Measurements from ENCODE around the gene PPP5C.
"Not testable (repeated sequence)": the region's sequence is repeated elsewhere in the genome, so short reads cannot be mapped to it uniquely, and the experiment has no call there.

PPP5C gene

DNA sequence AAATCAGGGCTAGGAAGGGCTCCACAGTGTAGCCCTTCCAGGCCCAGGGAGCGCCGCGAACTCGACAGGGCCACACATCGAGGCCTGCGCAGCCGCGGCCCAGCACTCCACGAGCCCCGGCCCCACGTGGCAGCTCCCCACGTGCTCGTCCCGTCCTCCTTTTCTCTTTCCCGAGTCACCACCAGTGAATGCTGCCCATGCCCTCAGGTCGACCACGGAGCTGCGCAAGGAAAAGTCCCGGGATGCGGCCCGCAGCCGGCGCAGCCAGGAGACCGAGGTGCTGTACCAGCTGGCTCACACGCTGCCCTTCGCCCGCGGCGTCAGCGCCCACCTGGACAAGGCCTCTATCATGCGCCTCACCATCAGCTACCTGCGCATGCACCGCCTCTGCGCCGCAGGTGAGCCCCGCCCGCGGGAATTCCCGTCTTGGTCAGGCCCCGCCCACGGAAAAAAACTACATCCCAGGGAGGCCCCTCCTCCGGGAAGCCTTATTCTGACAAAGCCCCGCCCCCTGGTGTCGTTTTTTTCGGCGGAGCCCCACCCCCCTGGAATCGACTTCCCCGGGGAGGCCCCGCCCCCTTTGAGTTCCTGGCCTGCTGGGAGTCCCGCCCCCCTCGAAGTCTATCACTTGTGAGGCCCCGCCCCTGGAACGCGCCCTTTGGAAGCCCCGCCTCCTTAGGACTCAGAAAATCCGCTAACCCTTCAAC, 43.0 kb upstream of the PPP5C start:
- DNase-seq (ENCODE audit: extremely low read depth, low read depth): no peak
- TF ChIP-seq, protein P1, sequence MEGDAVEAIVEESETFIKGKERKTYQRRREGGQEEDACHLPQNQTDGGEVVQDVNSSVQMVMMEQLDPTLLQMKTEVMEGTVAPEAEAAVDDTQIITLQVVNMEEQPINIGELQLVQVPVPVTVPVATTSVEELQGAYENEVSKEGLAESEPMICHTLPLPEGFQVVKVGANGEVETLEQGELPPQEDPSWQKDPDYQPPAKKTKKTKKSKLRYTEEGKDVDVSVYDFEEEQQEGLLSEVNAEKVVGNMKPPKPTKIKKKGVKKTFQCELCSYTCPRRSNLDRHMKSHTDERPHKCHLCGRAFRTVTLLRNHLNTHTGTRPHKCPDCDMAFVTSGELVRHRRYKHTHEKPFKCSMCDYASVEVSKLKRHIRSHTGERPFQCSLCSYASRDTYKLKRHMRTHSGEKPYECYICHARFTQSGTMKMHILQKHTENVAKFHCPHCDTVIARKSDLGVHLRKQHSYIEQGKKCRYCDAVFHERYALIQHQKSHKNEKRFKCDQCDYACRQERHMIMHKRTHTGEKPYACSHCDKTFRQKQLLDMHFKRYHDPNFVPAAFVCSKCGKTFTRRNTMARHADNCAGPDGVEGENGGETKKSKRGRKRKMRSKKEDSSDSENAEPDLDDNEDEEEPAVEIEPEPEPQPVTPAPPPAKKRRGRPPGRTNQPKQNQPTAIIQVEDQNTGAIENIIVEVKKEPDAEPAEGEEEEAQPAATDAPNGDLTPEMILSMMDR (IDR thresholded peaks at IDR 0.05; ENCODE audit: low read depth, low read length, missing control alignments): no peak
- no peak overlapping the region for H3K4me3 ChIP-seq (replicated peaks; ENCODE audit: low read depth, low read length)

DNA sequence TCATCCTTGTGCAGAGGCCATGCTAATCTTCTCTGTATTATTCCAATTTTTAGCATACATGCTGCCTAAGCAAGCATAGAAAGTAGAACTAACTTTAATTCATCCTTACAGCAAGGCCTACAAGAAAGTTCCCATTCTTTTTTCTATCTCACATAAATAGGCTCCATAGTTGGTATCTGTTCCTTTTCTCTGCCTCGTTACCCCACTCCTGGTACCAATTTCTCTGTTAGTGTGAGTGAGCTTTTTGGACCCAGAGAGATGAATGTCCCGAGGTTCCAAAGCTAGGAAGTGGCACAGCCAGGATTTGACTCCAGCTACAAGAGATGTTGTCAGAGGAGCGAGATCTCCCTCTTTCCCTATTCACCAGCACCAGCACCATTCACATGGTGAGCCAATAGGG, 40.4 kb upstream of the PPP5C start:
- H3K4me3 ChIP-seq (replicated peaks; ENCODE audit: low read depth, low read length): no peak overlapping the region
- DNase-seq (ENCODE audit: extremely low read depth, low read depth): no peak
- TF ChIP-seq, protein P1 (IDR thresholded peaks at IDR 0.05; ENCODE audit: low read depth, low read length, missing control alignments): no peak

DNA sequence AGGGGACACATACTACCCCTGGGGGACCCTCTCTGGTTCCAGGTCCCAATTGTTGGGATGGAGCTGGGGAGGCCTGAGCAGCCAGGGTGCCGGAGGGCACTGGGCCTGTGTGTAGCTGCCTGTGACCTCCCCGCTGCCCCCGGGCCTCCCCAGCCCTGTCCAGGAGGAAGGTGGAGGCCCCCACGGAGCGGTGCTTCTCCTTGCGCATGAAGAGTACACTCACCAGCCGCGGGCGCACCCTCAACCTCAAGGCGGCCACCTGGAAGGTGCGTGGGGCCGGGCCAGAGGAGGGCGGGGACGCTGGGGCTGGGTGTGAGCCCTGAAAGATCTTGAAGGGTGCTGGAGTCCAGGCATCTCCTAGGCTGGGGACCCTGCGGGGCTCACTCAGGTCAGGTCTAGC, 38.4 kb upstream of the PPP5C start:
- TF ChIP-seq, protein P1 (IDR thresholded peaks at IDR 0.05; ENCODE audit: low read depth, low read length, missing control alignments): no peak
- no peak for DNase-seq (ENCODE audit: extremely low read depth, low read depth)
- H3K4me3 ChIP-seq (replicated peaks; ENCODE audit: low read depth, low read length): no peak overlapping the region

DNA sequence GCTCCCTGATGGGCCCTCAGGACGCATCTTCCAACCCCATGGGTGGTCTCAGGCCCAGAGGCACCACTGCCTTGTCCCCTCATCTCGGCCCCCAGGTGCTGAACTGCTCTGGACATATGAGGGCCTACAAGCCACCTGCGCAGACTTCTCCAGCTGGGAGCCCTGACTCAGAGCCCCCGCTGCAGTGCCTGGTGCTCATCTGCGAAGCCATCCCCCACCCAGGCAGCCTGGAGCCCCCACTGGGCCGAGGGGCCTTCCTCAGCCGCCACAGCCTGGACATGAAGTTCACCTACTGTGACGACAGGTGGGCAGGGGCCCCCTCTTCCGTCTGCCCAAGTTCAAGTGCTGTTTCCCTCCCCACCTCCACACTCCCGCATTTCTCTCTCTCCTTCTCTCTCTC, 37.8 kb upstream of the PPP5C start:
- no peak for DNase-seq (ENCODE audit: extremely low read depth, low read depth)
- no peak overlapping the region for H3K4me3 ChIP-seq (replicated peaks; ENCODE audit: low read depth, low read length)
- TF ChIP-seq, protein P1 (IDR thresholded peaks at IDR 0.05; ENCODE audit: low read depth, low read length, missing control alignments): no peak

DNA sequence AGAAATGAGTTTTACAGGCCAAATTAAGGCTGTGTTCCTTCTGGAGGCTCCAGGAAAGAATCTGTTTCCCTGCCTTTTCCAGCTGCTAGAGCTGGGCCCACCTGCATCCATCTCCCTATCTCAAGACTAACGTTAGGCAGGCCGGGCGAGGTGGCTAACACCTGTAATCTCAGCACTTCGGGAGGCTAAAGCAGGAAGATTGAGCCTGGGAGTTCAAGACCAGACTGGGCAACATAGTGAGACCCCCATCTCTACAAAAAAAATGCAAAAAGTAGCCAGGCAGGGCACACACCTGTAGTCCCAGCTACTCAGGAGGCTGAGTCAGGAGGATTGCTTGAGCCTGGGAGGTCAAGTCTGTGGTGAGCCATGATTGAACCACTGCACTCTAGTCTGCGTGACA, 35.4 kb upstream of the PPP5C start:
- no peak for DNase-seq (ENCODE audit: extremely low read depth, low read depth)
- TF ChIP-seq, protein P1 (IDR thresholded peaks at IDR 0.05; ENCODE audit: low read depth, low read length, missing control alignments): no peak
- H3K4me3 ChIP-seq (replicated peaks; ENCODE audit: low read depth, low read length): no peak overlapping the region

DNA sequence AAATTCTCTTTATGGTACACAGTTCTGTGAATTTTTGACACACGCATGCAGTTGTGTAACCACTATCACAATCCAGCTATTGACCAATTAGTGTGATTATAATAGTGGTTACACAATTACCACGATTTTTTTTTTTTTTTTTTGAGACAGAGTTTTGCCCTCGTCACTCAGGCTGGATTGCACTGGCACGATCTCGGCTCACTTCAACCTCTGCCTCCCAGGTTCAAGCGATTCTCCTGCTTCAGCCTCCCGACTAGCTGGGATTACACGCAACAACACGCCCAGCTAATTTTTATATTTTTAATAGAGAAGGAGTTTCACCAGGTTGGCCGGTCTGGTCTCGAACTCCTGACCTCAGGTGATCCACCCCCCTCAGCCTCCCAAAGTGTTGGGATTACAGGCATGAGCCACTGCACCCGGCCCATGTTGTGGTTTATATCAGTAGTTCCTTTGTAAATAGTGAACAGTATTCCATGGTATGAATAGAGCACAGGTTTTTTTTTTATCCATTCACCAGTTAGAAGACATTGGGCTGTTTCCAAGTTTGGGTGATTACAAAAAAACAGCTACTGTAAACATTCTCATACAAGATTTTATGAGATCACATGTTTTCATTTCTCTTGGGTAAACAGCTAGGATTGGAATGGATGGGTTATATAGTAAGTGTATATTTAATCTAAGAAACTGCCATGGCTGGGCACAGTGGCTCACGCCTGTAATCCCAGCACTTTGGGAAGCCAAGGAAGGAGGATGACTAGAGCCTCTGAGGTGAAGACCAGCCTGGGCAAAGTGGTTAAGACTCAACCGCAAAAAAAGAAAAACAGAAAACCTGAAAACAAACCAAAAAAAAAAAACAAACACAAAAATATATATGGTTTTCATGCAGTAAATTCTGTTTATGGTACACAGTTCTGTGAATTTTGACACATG, 33.1 kb upstream of the PPP5C start:
- DNase-seq (ENCODE audit: extremely low read depth, low read depth); H3K4me3 ChIP-seq (replicated peaks; ENCODE audit: low read depth, low read length): not testable (repeated sequence)

DNA sequence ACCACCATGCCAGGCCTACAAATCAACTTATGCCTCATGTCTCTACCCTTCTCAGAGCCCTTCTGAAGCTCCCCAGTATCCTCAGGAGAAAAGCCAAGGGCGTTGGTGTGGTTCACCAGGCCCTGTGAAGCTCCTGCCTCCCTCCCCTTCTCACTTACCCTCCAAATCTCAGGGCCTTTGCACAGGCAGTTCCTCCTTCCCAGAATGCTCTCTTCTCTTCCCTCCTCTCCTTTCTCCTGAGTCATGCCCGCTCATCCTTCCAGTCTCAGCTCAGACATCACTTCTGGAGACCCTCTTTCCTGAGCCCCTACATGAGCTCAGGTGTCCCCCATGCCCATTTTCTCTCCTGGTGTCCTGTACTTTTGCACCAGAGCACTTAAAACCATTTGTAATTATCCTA, 29.5 kb upstream of the PPP5C start:
- TF ChIP-seq, protein P1 (IDR thresholded peaks at IDR 0.05; ENCODE audit: low read depth, low read length, missing control alignments): no peak
- no peak overlapping the region for H3K4me3 ChIP-seq (replicated peaks; ENCODE audit: low read depth, low read length)
- DNase-seq (ENCODE audit: extremely low read depth, low read depth): no peak
